HG03571 (cell line): Measurements from ENCODE around the gene MPPE1.
"Not testable (repeated sequence)": the region's sequence is repeated elsewhere in the genome, so short reads cannot be mapped to it uniquely, and the experiment has no call there.

Experiments
- ATAC-seq: cut with Tn5 transposase; IDR thresholded peaks from one replicate; pipeline ENCODE4 v1.9.1; 2021; ENCODE audit not compliant: unreplicated experiment

The MPPE1 gene

DNA sequence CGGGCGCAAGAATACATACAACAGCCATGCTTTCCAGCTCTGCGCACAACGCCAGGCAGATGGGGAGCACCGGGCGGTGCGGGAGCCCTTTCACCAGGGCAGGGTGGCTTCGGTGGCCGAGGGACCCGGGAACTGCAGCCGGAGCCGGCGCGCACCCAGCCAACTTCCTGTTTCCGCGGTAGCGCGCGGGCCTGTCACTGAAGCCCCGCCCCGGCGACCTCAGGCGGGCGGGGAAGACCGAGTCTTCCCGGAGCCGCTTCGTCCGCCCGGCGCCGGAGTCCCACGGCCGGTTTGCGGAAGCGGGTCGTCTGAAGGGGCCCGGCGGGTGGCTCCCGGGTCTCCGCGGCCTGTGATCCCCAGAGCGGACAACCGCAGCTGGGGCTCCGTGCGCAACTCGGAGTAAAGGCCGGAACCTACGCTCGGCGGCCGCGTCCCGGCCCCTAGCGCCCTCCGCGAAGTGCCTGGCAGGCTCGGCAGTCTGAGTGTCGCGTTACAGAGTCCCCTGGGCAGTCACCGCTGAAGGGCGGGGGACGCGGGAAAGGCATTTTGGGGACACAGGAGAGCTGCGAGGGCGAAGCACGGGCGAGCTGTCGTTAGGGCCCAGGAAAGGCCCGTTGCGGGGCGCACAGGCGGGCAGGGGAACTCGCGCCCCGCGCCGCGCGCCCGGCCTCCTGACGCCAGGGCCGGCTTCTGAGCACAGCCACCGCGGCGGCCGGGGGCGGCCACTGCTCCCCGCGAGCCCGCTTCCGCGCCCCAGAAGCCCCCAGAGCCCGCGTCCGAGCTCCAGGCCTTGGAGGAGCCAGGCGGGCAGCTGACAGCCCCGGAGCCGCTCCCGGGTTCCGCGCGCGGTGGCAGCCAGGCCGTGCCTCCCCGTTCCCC is at the start of gene MPPE1:
TSS of gene MPPE1 (minus strand) at position 136 of the 879 bp plus-strand sequence. CDS start 11,053 bp downstream, outside the sequence.
- ATAC-seq = peak; percentile 82

DNA sequence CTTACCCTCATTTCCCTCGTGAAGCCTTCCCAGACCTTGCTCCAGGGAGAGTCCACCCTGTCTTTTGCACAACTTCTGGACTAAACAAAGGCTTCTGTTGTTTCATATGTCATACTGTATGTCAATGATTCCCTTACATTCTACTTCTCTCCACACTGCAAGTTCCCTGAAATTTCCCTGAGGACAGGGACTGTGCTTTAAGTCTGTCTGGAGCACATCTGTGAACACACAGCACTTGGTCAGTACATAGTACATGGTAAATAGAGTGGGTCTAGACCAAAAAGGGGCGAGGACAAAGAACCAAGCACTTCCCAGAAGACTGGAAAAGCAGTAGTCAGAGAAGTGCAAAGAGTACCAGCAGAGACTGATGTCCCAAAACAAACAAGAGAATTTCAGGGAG is 49.5 kb upstream of the MPPE1 start:
- ATAC-seq = no peak

GRCh38 chr18:11956371-11957308 is 48.5 kb upstream of the MPPE1 start:
- no peak for ATAC-seq

GRCh38 chr18:11955239-11956029 is 47.3 kb upstream of the MPPE1 start:
- no peak for ATAC-seq

DNA sequence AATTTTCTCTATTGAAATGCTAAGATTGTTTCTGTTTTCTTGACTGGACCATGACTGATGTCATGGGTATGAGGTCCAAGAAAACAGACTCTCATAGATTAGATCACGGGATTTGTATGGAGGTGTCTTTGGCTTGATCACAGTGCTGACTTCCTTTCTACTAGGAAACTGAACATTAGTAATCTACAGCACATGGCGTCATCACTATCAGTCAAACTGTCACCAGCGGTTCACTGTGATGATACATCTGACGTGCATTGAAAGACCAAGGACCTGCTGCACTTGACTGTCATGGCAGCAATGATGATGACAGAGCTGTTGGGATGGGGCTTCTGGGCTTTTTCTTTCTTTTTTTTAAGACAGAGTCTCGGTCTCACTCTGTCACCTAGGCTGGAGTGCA is 45.0 kb upstream of the MPPE1 start:
- ATAC-seq = no peak

DNA sequence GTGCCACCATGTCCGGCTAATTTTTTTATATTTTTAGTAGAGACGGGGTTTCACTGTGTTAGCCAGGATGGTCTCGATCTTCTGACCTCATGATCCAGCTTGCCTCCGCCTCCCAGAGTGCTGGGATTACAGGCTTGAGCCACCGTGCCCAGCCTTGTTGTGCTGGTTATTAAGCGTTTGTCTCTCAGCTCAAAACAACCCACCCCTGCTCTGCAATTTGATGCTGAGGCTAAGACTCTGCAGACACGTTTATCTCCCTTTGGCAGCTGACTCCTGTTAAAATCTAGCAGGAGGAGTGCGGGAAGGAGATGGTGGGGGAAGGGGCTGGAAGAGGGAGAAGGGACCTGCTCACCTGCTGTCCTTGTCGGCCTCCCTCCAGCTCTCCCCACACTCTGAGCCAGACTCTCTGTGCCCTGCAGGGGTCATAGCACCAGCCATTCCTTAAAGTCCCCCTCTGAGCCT is 43.3 kb upstream of the MPPE1 start:
- ATAC-seq = no peak

- no peak for ATAC-seq
These were observed 42.7 kb upstream of the MPPE1 start for GRCh38 chr18:11950824-11951223.

GRCh38 chr18:11948852-11949523 is 40.9 kb upstream of the MPPE1 start:
- no peak for ATAC-seq

- peak; percentile 84 for ATAC-seq
These were observed 39.4 kb upstream of the MPPE1 start for GRCh38 chr18:11947214-11948191.

GRCh38 chr18:11946756-11947155 is 38.6 kb upstream of the MPPE1 start:
- no peak for ATAC-seq

DNA sequence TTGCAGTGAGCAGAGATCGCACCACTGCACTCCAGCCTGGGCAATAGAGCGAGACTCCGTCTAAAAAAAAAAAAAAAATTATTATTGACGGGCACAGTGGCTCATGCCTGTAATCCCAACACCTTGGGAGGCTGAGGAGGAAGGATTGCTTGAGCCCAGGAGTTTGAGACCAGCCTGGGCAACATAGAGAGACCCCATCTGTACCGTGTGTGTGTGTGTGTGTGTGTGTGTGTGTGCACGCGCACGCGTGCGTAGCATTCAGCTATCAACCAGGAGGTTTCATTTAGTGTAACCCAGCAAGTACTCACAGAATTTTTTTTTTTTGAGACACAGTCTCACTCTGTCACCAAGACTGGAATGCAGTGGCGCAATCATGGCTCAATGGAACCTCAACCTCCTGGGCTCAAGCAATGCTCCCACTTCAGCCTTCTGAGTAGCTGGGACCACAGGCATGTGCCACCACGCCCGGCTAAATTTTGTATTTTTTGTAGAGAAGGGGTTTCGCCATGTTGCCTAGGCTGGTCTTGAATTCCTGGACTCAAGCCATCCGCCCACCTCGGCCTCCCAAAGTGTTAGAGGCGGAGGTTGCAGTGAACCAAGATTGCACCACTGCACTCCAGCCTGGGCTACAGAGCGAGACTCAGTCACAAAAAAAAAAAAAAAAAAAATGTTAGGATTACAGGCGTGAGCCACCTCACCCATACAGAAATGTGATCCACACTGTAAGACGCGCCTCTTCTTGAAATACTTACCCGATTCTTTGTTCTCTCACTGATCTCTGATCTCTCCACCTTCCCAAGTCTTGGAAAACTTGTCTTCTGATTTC is 37.9 kb upstream of the MPPE1 start:
- not testable (repeated sequence) for ATAC-seq

DNA sequence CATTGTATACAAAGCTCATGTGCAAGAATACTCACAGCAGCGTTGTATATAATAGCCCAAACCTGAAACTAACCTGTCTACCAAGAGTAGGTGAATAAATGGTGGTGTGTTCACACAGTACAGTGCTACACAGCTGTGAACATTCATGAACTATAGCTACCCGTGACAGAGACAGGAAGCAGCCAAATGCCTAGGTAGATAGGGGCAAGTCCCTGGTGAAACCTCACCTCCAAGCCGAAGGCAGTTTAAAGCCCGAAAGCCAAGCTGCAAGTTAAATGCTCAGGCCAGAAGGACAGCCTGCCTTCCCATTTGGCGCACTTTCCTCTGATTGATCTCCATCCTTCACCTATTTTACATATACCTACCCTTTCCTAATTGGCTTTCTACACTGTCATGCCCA is 36.7 kb upstream of the MPPE1 start:
- no peak for ATAC-seq

DNA sequence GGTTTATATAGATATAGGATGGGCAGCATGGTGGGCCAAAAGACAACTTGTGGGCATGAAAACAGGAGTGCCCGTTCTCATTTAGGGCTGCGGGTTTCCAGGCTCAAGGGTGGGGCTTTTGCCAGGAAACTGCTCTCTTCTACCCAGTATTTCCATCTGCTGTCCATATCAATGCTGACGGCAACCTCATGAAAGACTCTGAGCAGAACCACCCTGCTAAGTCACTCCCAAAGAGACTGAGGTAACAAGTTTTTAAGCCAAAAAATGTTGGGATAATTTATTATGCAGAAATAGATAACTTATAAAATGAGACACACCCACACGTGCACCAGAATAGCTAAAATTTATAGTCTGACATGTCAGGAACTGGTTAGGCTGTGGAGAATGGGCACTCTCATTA is 36.1 kb upstream of the MPPE1 start:
- no peak for ATAC-seq

DNA sequence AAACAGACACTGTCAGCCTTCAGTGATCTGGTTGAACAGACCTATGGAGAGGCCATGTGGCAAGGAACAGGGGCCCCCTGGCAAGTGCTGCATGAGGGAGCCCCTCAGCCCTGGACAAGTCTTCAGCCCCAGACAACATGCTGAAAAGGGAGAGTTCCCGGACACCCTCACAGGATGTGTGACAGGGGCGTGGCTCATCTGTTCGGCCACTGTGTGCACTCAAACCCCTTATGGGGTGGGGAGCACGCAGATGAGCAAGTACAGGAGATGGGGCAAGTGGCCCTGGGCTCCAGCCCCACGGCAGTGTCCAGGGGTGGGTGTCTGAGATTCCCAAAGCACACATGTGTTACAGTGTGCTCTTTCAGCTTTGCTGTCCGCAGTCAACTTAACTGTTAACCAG is 35.4 kb upstream of the MPPE1 start:
- ATAC-seq = no peak

DNA sequence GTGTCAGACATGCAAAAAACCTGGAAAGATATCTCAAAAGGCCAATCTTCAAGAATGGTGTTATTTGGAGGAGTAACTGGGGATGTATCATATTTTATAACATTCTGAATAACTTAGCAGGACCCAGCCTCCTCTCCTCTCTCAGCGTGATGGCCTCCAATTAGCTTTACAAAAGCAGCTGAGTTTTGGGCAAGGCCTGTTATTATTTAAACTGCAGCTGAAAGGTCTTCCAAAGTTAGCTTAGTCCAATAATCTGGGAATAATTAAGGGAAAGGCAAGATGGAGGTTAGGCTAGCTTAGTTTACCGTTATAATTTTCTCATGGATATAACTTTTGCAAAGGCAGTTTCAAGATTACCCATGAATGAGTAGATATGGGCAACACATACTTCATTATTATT is 32.8 kb upstream of the MPPE1 start:
- no peak for ATAC-seq

GRCh38 chr18:11937874-11938478 is 29.9 kb upstream of the MPPE1 start:
- peak; percentile 61 for ATAC-seq

DNA sequence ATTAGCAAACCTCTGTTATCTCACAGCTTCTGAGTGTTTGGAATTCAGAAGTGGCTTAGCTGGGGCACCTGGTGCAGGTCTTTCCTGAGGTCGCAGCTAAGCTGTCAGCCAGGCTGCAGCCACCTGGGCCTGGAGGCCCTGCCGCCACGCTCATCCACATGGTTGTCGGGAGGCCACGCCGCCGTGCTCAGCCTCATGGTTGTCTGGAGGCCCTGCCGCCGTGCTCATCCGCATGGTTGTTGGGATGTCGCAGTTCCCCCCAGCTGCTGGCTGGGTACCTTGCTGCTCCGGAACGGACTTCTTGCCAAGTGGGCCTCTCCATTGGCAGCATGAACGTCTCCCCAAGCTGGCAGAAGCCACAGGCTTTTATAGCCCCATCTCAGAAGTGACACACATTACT is 24.3 kb upstream of the MPPE1 start:
- ATAC-seq = no peak

DNA sequence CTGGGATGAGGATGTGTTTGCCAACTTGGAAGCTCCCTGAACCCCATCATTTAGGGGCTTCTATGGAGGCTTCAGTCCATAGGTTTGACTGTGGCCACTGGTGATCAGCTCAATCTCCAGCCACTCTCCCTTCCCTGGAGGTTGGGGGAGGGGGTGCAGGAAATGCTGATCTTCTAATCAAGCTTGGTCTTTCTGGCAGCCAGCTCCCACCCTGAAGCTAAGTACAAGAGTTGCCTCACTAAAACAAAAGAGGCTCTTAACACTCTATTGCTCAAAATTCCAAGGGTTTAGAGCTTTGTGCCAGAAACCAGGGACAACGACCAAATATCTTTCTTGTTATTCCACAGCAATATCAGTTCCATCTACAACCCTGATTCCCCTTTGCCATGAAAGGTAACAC is 19.4 kb upstream of the MPPE1 start:
- ATAC-seq = no peak
